Stimulated activated CD8-positive, alpha-beta memory T cell treated with anti-CD3 and anti-CD28 coated beads, Interleukin-12 subunit alpha, Interleukin-12 subunit beta, amount 100 ng/mL, for 1 hour (primary cell): ENCODE measurements around the gene SUPT20H.
"Not testable (repeated sequence)": the region's sequence is repeated elsewhere in the genome, so short reads cannot be mapped to it uniquely, and the experiment has no call there.

Experiments used
- DNase-seq: peaks from one replicate; pipeline ENCODE4 v3.0.0-alpha.2; 2020; ENCODE audit warnings: low read depth

Gene SUPT20H

DNA sequence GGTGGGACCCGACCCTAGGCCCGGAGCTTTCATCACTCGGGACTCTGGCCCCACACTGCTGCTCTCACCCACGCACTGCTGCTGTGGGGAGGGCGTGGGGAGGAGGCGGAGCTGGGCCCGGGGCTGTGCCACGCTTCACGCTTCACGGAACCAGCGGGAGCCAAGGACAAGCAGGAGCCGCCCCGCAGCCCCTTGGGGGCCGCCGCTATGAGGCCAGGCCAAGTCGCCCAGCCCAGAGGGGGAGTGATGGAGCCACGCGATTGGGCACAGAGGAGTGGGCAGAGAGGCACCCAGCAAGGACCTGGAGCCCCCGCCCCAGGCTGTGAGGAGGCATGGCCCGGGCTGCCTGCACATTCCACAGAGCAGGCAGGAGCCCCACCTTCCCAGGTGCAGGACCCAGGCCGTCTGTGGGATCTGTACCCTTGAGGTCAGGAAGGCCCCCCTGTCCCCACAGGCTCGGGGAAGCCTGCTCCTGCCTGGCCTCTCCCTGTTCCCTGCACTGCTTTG is 10.2 kb upstream of the SUPT20H start:
- DNase-seq, result no peak

DNA sequence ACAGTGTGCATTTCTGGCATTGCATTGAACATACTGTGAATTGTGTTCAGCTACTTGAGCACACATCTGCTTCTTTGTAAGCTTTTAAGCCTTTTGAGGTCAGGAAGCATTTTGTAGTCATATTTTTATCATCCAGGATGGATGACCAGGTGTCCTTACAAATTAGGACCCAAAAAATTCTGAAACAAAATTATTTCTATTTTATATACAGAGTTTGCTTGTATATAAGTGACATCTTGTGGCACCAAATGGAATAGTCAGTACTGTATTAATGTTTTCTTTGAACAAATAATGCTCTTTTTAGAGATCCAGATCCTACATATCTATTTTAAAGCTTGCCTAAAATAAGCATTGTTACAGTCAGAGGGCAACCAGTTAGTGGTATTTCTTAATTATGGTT is 9.5 kb upstream of the SUPT20H start:
- DNase-seq, result no peak

DNA sequence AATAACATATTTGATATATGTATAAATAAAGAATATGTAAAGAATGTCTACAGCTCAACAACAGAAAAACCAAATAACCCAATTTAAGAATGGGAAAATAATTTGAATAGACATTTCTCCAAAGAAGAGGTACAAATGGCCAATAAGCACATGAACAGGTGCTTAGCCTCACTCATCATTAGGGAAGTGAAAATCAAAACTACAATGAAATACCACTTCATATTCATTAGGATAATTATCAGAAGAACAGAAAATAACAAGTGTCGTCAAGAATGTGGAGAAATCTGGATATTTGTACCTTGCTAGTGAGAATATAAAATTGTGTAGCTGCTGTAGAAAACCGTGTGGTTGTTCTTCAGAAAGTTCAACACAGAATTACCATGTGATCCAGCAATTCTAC is 8.4 kb upstream of the SUPT20H start:
- no peak for DNase-seq

DNA sequence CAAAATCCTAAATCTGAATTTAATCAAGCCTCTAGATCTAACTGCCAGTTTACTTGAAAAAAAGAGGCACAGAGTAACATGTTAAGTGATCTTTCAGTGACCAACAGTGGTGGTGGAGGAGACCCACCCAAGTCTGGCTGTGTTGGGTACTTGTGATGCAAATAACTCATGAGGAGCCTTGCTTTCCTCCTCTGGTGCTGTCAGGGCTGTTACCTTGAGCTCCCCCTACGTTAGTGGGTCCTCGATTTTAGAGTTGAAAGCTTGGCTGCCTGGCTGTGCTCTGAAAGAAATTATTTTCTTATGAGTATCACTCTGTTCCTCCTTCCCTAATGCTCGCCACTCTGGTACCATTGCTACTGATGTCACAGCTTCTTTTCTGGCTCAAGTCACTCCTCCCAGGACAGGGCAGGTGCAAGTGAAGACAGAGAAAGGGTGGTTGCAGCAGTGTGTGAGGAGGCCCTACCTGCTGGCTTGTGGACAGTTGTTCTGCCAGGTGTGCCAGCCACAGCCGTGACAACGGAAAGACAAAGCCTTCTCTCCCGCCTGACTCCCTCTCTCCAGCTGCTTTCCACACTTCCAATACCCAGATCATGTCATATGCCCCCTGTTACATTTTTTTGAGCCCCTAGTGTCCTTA is 6.5 kb upstream of the SUPT20H start:
- no peak for DNase-seq

DNA sequence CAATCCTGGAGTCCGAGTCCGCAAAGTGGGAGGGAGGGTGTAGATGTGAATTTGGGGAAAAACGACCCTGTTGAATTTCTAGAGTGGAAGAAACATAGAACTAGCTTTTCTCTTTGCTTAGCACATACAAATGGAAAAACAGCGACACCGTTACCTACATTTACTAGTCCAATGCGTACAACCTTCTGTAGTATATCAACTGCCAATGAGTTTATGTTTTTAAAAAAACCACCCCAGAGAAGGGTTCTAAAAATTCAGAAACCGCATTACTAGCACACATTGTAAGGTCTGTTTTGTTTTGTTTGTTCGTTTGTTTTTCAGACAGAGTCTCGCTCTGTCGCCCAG is 332 bp upstream of the SUPT20H start:
- no peak for DNase-seq

DNA sequence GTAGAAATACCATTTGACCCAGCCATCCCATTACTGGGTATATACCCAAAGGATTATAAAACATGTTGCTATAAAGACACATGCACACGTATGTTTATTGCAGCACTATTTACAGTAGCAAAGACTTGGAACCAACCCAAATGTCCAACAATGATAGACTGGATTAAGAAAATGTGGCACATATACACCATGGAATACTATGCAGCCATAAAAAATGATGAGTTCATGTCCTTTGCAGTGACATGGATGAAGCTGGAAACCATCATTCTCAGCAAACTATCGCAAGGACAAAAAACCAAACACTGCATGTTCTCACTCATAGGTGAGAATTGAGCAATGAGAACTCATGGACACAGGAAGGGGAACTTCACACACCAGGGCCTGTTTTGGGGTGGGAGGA is 3.3 kb downstream of the SUPT20H start:
- DNase-seq, result not testable (repeated sequence)

DNA sequence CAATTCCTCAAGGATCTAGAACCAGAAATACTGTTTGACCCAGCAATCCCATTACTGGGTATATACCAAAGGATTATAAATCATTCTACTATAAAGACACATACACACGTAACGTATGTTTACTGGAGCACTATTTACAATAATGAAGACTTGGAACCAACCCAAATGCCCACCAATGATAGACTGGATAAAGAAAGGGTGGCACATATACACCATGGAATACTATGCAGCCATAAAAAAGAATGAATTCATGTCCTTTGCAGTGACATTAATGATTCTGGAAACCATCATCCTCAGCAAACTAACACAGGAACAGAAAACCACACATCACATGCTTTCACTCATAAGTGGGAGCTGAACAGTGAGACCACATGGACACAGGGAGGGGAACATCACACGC is 6.4 kb downstream of the SUPT20H start:
- not testable (repeated sequence) for DNase-seq

DNA sequence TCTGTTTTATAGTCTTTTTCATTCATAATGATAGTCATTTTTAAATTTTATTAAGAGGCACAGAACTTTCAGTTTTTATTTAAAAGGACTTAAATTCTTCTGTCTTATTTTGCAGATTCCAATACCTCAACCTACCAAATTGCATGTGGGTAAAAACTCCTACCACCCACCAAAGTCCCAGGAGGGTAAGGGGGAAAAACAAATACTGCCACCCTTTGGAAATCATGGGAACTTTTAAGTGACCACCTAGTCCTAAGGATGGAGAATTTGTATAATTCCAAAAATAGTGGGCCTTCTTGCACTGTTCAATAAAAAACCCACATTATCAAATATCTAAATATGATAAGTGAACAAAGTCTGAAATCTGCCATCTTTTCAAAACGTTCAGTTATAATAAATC is 9.7 kb downstream of the SUPT20H start:
- no peak for DNase-seq

DNA sequence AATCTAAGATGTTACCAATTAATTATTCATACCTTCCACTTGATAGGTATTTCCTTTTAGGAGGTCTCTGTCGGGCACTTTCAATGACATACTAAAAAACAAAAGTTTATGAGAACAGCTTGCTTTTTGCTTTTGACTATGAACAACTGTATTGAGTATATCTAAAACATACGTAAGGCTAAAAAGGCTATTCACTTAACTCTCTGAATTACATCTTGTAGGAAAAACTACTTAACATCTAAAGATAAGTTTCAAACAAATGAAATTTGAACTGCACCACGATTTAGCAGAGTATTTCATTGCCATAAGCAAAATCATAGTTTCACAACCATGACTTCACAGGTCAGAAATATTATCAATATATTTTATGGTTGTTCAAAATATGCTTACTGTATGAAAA is 11.6 kb downstream of the SUPT20H start:
- no peak for DNase-seq

DNA sequence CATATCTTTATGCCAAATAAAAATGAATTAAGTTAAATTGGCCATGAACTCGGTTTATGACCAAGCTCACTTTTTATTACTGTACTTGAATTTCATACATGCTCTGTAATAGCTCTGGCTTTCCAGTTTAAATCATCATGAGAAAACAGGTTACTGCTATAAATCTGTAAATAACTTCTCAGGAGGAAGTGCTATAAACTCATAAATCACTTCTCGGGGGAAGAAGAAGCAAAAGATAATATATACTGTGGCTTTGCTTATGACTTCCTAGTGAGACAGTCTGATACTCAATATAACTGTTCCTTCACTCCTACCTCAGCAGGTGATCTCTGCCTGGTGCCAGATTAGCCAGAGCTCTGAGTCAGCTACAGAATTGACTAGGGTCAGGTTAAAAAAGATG is 12.5 kb downstream of the SUPT20H start:
- no peak for DNase-seq

DNA sequence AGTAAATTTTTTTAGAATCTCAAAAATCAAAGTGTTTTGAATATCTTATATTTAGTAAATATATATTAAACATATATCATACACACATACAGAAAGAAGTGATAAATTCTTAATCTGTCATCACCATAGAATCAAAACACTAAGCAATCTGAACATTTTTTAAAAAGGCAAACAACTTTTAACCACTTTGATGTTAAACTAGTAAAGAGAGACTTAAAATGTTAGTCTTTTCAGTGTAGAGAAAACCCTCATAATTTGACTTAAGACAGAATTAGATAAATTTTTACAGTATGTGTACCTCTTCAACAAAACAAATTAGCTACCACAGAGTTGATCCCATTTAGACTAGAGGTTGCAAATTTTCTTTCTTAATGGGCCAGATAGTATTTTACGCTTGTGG is 13.4 kb downstream of the SUPT20H start:
- DNase-seq, result no peak

DNA sequence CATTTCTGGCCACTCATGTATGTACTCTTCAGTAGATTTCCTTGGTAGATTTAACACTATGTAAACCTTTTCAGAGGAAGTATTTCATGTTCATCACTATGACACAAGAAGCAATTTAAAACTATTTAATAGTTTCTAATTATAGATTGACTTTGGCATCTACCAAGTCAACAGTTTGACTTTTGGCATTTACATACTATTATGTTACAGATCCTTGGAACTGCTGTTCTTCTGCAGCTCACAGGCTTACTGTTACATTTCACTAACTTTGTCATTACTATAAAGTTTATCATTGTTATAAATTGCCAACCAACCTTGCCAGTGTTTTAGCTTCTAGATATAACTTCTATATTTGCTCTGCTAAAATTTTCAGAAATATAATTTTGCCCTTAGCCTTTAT is 18.7 kb downstream of the SUPT20H start:
- no peak for DNase-seq

DNA sequence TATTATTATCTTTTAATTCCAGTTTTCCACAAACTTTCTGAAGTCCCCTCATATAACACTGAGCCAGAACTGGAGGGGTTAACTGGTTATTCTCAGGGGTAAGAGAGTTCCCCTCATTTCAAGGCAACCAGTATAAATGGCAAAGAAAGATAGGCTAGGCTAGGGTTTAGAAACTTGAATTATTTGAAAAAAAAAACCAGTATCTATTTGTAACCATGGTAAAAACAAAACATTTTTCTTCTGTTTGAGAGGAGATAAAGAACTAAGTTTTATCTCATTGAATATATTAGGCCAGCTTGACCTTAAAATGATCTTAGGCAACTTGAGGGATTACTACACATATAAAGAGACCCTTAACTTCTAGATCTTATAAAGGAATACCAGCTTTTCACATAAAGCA is 19.6 kb downstream of the SUPT20H start:
- DNase-seq, result no peak

DNA sequence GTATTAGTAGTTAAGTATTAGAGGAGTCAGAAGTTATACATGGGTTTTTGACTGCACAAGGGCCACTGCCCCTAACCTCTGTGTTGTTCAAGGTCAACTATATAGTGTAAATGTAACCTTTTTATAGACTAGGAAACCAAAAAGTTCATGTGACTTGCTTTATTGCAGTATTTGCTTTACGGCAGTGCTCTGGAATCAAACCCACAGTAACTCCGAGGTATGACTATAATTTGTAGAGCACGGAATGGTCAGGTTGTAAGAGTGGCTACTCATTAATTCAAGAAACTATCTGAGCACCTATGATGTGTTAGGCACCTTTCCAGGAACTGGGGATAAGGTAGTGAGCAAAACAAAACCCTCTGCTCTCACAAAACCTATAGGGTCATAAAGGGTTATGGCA is 22.2 kb downstream of the SUPT20H start:
- no peak for DNase-seq

DNA sequence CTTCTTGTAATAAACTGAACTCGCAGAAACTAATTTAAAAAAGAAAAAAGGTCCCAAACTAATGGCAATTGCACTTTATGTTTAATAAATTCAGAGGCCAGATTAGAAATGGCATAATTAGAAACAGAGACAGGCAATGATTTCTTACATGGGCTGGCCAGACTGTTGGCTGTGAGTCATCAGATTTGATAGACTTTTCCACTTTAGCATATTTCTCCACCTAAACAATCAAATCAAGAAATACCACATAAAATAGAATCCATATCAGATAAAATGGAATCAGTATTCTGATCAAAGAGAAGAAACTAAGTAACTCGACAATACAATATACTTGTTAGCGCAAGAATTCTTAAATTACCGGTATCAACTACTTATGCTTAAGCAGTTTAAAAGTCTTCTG is 29.9 kb downstream of the SUPT20H start:
- DNase-seq, result no peak

DNA sequence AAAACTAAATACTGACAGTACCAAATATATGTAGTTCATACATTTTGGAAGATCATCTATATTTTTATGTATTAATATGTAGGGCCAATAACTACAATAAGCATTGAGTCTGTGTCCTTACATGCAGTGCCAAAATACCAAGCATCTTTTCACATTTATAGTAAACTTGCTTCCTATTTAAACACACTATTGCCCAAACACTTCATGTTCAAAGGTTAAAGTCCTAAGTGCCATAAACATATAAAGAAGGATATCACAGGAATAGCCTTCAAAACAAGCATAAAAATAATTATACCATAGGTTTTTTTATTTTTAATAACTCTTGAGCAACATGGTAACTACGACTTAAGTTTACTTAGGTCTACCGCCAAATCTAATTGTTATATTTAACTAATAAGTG is 31.8 kb downstream of the SUPT20H start:
- DNase-seq, result no peak

DNA sequence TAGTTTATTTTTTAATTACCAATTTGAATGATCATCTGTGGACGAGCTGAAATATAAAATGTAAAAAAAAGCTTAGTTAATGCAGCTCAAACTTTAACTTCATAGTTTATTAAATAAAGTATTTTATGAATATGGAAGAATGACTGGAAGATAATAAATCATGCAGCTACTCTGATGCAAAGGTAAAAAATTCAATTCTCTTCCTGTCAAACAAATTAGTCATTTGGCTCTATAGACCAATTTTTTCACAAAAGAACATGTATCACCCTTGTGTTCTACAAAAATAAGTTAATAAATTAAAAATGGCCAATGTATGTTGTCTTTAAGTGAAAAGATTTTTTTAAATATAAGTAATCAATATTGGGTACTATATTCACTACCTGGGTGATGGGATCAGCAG is 32.7 kb downstream of the SUPT20H start:
- no peak for DNase-seq

DNA sequence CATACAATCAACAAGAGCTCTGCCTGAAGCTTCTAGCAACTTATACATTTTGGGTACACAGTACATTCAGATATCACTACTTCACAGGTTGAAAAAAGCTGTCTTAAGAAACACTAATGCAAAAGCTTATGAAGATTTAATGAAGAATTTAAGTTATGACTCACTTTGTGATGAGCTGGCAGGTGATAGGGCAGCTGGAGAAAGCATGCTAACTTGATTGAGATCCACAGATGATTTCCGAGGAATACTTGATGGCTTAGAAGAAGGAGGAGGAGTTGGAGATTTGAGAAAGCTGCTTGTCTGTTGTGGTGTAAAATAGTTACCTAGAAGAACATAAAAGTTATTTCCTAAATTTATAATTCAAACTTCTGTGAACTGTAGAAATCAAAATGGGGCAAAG is 35.6 kb downstream of the SUPT20H start:
- no peak for DNase-seq

DNA sequence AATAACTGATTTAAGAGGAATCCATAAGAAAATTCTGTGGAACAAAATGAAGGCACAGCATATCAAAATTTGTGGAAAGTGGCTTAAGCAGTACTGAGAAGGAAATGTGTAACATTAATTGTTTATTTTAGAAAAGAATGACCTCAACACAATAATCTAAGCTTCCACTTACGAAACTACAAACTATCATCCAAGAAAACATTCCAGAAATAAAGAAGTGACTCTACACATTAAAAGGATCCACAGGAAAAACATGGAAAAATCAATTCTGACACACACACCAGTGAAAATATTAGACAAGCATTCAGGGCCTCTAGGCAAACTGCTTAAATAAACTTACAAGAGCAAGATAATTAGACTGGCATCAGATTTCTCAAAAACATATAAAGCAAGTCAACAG is 44.9 kb downstream of the SUPT20H start:
- no peak for DNase-seq

DNA sequence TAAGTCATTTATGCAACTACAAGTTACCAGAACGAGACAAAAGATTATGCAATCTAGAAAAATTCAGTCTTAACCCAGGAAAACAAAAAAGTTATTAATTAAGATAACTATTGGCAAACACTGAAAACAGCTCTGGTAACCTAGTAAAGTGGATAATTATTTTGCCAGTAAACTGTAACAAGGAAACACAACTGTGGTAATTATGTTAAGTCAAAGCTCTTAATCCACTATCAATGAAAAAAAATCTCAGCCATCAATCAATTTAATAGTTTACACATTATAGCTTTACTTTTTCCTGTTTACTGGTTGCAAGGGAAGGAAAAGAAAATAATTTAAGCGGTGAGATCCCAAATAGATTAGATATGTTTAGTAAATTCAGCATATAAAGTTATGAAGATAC is 47.7 kb downstream of the SUPT20H start:
- no peak for DNase-seq

DNA sequence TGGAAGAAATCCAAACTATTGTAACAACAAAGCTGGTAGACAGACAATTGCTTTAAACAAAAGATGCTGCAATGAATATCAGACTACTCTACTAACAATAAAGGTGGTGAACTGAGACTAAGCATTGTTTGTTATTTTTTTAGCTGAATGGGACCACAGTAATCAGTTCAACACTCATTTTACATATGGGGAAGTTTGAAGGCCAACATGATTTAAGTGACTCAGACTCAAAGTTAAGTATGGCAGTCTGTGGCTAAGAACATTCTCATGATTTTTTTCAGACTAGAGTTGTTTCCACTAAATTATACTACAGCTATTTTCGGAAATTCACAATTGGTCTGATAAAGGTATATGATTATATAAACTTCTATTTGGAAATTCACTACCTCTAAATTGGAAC is 48.5 kb downstream of the SUPT20H start:
- no peak for DNase-seq

DNA sequence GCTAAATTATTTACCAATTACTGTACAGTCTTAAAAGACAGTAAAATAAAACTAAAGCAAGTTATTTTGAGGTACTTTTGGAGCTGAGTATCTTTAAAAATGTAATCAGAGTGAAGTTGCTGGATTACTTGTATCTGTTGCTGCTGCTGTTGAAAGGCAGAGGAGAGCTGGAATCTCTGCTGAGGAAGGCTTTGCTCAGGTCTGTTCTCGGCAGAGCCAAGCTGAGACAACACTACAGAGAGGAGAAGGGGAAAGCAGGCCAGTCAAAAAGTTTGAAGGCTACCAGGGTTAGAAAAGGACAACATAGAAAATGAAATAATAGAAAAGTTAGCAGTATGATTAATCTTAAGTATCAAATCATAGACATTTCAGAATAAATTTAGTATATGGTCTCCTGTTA is 49.1 kb downstream of the SUPT20H start:
- DNase-seq, result no peak

DNA sequence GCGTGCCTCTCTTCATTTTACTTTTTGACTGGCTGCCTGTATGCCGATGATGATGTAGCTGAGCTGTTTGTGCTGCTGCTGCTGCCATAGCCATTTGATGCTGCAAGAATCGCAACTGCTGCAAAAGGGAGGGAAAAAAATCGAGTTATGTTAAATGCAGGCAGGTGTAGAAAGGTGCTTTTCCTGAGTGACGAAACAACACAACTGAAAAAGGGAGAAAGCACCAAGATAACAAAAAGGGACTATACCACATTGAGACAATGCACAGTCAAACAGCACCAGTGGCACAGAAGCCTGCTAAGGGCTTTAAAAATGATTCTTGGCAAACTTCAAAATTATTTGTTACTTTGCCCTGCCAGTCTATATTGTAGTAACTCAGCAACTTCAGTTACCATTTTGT is 49.8 kb downstream of the SUPT20H start:
- DNase-seq, result no peak

DNA sequence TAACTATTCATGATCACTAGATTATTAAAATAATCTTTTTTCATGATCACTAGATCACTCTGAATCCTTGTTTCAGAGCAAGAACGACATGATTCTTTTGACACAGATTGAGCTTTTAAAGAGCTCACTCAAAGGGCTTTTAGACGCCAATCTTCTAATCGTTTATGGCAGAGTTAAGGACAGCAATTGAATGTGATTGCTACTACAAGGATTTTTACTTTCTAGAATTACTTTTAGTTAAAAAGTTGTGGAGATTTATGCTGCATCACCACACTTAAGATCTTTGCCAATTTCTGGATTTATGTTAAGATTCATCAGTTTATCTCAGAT is 57.6 kb downstream of the SUPT20H start:
- no peak for DNase-seq
